ENCODE data around the gene DYNC2H1.

GRCh38 chr11:103349595-103349994 lies 240.4 kb downstream of the DYNC2H1 start:
- TF ChIP-seq, protein P1, sequence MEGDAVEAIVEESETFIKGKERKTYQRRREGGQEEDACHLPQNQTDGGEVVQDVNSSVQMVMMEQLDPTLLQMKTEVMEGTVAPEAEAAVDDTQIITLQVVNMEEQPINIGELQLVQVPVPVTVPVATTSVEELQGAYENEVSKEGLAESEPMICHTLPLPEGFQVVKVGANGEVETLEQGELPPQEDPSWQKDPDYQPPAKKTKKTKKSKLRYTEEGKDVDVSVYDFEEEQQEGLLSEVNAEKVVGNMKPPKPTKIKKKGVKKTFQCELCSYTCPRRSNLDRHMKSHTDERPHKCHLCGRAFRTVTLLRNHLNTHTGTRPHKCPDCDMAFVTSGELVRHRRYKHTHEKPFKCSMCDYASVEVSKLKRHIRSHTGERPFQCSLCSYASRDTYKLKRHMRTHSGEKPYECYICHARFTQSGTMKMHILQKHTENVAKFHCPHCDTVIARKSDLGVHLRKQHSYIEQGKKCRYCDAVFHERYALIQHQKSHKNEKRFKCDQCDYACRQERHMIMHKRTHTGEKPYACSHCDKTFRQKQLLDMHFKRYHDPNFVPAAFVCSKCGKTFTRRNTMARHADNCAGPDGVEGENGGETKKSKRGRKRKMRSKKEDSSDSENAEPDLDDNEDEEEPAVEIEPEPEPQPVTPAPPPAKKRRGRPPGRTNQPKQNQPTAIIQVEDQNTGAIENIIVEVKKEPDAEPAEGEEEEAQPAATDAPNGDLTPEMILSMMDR (IDR thresholded peaks at IDR 0.05; ENCODE audit: insufficient read depth, low read length) = no peak
- no peak for TF ChIP-seq POLR2AphosphoS5 (IDR thresholded peaks at IDR 0.05; ENCODE audit: low read depth)

Measured in HL-60 (cell line).